GM10248 (cell line): ENCODE results near the gene ZBTB26.

Experiments
- CTCF ChIA-PET: fragments of 300-600 bp; sonication (Branson Sonifier 250); formaldehyde crosslinking; extraction: SDS; loops from one replicate; lab custom pipeline; 2021; ENCODE audit warnings: antibody characterized with exemption; lab: Yijun Ruan, JAX
- POLR2A ChIA-PET: fragments of 350-650 bp; sonication (Branson Sonifier 250); formaldehyde crosslinking; extraction: SDS; loops from one replicate; lab custom pipeline; 2020; ENCODE audit warnings: antibody characterized with exemption; lab: Yijun Ruan, JAX
- DNase-seq: peaks from one replicate; pipeline ENCODE4 v3.0.0; 2012; ENCODE audit errors: extremely low spot score
- CTCF ChIP-seq: IDR thresholded peaks from 2 replicates; pipeline ENCODE4 v1.5.1; 2012; ENCODE audit warnings: mild to moderate bottlenecking, low read depth; ENCODE audit errors: extremely low read depth, missing control alignments, control extremely low read depth

The ZBTB26 gene

GRCh38 chr9:122951056-122951455, 19.7 kb upstream of the ZBTB26 start:
- ChIA-PET CTCF (interaction anchor here (1.8 kb wide), 1 partner anchor 12 kb away, joined by 4 read pairs; no protein-coding TSS in a partner anchor), POLR2A (interaction anchor here (0.6 kb wide), 2 partner anchors 11 to 56 kb away, joined by 3 to 9 read pairs; no protein-coding TSS in a partner anchor)
- DNase-seq, result no peak
- TF ChIP-seq CTCF, result peak; percentile 4

GRCh38 chr9:122950263-122950662, 19.0 kb upstream of the ZBTB26 start:
- no peak for DNase-seq
- ChIA-PET POLR2A (no interaction called here), CTCF (no interaction called here)
- TF ChIP-seq CTCF, result no peak

GRCh38 chr9:122949696-122950095, 18.4 kb upstream of the ZBTB26 start:
- POLR2A ChIA-PET, result no interaction called here
- CTCF ChIA-PET, result no interaction called here
- DNase-seq, result no peak
- no peak for TF ChIP-seq CTCF

GRCh38 chr9:122948313-122948712, 17.0 kb upstream of the ZBTB26 start:
- POLR2A ChIA-PET, result no interaction called here
- TF ChIP-seq CTCF, result no peak
- DNase-seq, result no peak
- CTCF ChIA-PET, result interaction anchor here (1.4 kb wide), 1 partner anchor 42 kb away, joined by 4 read pairs; no protein-coding TSS in a partner anchor

GRCh38 chr9:122946461-122947005, 15.2 kb upstream of the ZBTB26 start:
- CTCF ChIA-PET, result interaction anchor here (0.5 to 2.0 kb wide), 5 partner anchors 13 to 1351 kb away, joined by 3 to 5 read pairs (median 3); partner anchors contain the start of gene ZBTB26
- TF ChIP-seq CTCF, result no peak
- POLR2A ChIA-PET, result no interaction called here
- no peak for DNase-seq

GRCh38 chr9:122944960-122945888, 13.9 kb upstream of the ZBTB26 start:
- no peak for DNase-seq
- CTCF ChIA-PET, result no interaction called here
- no peak for TF ChIP-seq CTCF
- POLR2A ChIA-PET, result interaction anchor here (1.6 kb wide), 1 partner anchor 33 kb away, joined by 3 read pairs; the partner anchor contains the start of gene ZBTB6
